GM23248 (cell line): ENCODE results near the gene HLA-DQA1.

Experiments used
- EZH2 ChIP-seq: fragments of 200-600 bp; sonication (generic); IDR thresholded peaks from 2 replicates; pipeline ENCODE4 v1.6.1; 2018; ENCODE audit warnings: antibody characterized with exemption, mild to moderate bottlenecking; ENCODE audit not compliant: insufficient read depth, poor library complexity, severe bottlenecking
- EZH2phosphoT487 ChIP-seq: fragments of 200-600 bp; sonication (generic); IDR thresholded peaks from 2 replicates; pipeline ENCODE4 v1.6.1; 2018; ENCODE audit warnings: antibody characterized with exemption, moderate library complexity, mild to moderate bottlenecking, low read depth; ENCODE audit not compliant: insufficient read depth

DNA sequence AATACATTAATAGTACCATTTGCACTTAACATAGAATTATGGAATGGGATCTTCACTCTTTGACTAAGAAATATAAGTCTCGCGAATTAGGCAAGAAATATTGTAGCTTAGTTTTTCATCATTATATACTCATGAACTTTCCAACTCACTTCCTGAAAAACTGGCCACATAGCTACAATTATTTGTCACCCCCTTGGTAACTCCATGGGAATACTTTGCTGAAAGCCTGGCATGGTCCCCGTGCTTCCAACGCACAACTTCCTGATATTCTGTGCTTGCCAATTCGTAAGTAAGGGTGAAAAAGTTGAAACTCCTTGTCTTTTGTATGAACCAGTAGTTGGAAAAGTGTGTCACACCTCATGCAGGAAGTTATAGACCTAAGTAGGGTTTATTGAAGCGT is 23.7 kb upstream of the HLA-DQA1 start:
- TF ChIP-seq EZH2phosphoT487 (no peak), EZH2 (no peak)
